CD4-positive, alpha-beta memory T cell (primary cell): ENCODE results near the gene ABHD4. TPM values are rescaled to one million over a fixed set of nuclear protein-coding genes. Genes with fewer than 3 reads are reported as not detected.

ENCODE experiments used
- CTCF ChIA-PET: fragments of 350-600 bp; sonication (Branson Sonifier 250); formaldehyde crosslinking; loops from one replicate; lab custom pipeline; 2021; ENCODE audit warnings: inconsistent platforms; ENCODE audit not compliant: partially characterized antibody; lab: Charles Lee
- POLR2A ChIA-PET: fragments of 350-600 bp; sonication (Branson Sonifier 250); formaldehyde crosslinking; loops from one replicate; lab custom pipeline; 2021; ENCODE audit not compliant: partially characterized antibody; lab: Charles Lee
- DNase-seq, 5 donors: peaks; one replicate each; pipeline versions ENCODE4 v3.0.0 to v3.0.0-alpha.2; 2020 to 2022; ENCODE audit warnings: mixed read lengths in 1 of 5
- H3K27ac ChIP-seq: one replicate; pipeline ENCODE4 v1.7.0; 2013; ENCODE audit warnings: low read depth, low read length
- H3K27me3 ChIP-seq: 2 replicates; pipeline ENCODE4 v1.7.0; 2013; ENCODE audit warnings: mild to moderate bottlenecking, low read length, moderate library complexity; ENCODE audit not compliant: insufficient read depth
- H3K36me3 ChIP-seq: 2 replicates; pipeline ENCODE4 v1.7.0; 2013; ENCODE audit warnings: mild to moderate bottlenecking, low read length, moderate library complexity; ENCODE audit not compliant: insufficient read depth
- H3K4me1 ChIP-seq: 2 replicates; pipeline ENCODE4 v1.7.0; 2013; ENCODE audit warnings: mild to moderate bottlenecking, low read length, moderate library complexity; ENCODE audit not compliant: insufficient read depth
- H3K4me3 ChIP-seq, 2 donors: one replicate each; pipeline ENCODE4 v1.7.0; 2013; ENCODE audit warnings: low read length in 2 of 2, mild to moderate bottlenecking in 1 of 2
- H3K9me3 ChIP-seq, 2 donors: one replicate each; pipeline ENCODE4 v1.7.0; 2013; ENCODE audit warnings: low read length in 2 of 2, control low read depth in 1 of 2; ENCODE audit not compliant: control insufficient read depth in 1 of 2
- H3K27ac Mint-ChIP-seq, 7 donors: one replicate each; pipeline ENCODE4 v1.8.0; 2020 to 2021; ENCODE audit warnings: mixed read lengths in 7 of 7, mild to moderate bottlenecking in 6 of 7, inconsistent platforms in 3 of 7, moderate library complexity in 3 of 7
- H3K27me3 Mint-ChIP-seq, 2 donors: one replicate each; pipeline ENCODE4 v1.8.0; 2020 to 2021; ENCODE audit warnings: mixed read lengths in 2 of 2
- H3K36me3 Mint-ChIP-seq, 2 donors: one replicate each; pipeline ENCODE4 v1.8.0; 2020 to 2021; ENCODE audit warnings: mixed read lengths in 2 of 2, inconsistent platforms in 1 of 2, mild to moderate bottlenecking in 1 of 2
- H3K4me1 Mint-ChIP-seq, 4 donors: one replicate each; pipeline ENCODE4 v1.8.0; 2020 to 2021; ENCODE audit warnings: mixed read lengths in 4 of 4, mild to moderate bottlenecking in 1 of 4
- H3K4me3 Mint-ChIP-seq, 8 donors: one replicate each; pipeline ENCODE4 v1.8.0; 2020 to 2021; ENCODE audit warnings: mixed read lengths in 8 of 8, mild to moderate bottlenecking in 7 of 8, moderate library complexity in 6 of 8, inconsistent platforms in 3 of 8
- H3K9me3 Mint-ChIP-seq, 8 donors: one replicate each; pipeline ENCODE4 v1.8.0; 2020 to 2021; ENCODE audit warnings: mixed read lengths in 8 of 8, mild to moderate bottlenecking in 5 of 8, inconsistent platforms in 3 of 8, moderate library complexity in 1 of 8
- intact Hi-C: fragments of 100-400 bp; cut with micrococcal nuclease; formaldehyde crosslinking; loops from one replicate; pipeline ENCODE4 v1.15.1; 2023
- polyA plus RNA-seq, 2 donors: library from polyadenylated mRNA; unstranded; fragments of 300-500 nt; fragmentation: Illumina TruSeq; gene quantifications; one replicate each; pipeline ENCODE4 v1.2.3, GENCODE V29; 2021
- total RNA-seq, 2 experiments: library from RNA; stranded (reverse); gene quantifications; one replicate each; pipeline ENCODE4 v1.2.3, GENCODE V29; 2021

ABHD4 gene
- total and polyA plus RNA-seq, 4 experiments from 2014 or later: 6.2 to 22.4 (median 15.9) TPM

GRCh38 chr14:22622255-22622654, 24.2 kb downstream of the ABHD4 start:
- Histone ChIP-seq H3K9me3 (no peaks in the 10 kb centered on the region), H3K4me1 (no peaks in the 10 kb centered on the region), H3K4me3 (no peak overlapping the region), H3K27ac (no peak overlapping the region), H3K27me3 (no peaks in the 10 kb centered on the region), H3K36me3 (no peaks in the 10 kb centered on the region)
- Mint-ChIP-seq H3K4me3 (no peak overlapping the region), H3K36me3 (peaks cover 0 to 4% of the 10 kb centered on the region in 2 donors), H3K9me3 (no peaks in the 10 kb centered on the region), H3K27me3 (peaks cover 3 to 8% of the 10 kb centered on the region in 2 donors), H3K27ac (no peak overlapping the region), H3K4me1 (no peaks in the 10 kb centered on the region)
- CTCF ChIA-PET: no interaction called here
- no peak for DNase-seq
- POLR2A ChIA-PET: no interaction called here
- intact Hi-C loops: no loop called here

DNA sequence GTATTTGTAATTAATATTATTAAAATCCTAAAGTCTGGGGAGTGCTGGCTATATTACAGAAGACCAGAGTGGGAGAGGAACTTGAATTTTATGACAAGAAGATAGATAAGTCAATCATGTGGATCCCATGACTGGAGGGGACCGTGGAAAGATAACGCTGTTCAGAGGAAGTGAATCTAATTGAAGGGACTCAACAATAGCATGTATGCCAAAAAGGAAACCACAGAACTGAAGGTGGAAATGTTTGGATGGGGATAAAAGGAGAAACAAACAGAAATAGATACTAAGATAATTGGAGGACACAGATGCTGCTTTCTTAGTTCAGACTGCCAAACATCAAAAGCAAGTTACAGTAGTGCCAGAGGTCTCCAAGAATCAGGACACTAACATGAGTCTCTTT, 24.9 kb downstream of the ABHD4 start:
- intact Hi-C loops: no loop called here
- H3K9me3 ChIP-seq: no peaks in the 10 kb centered on the region
- H3K4me1 Mint-ChIP-seq: no peaks in the 10 kb centered on the region
- POLR2A ChIA-PET: no interaction called here
- no peak overlapping the region for H3K27ac ChIP-seq
- no peaks in the 10 kb centered on the region for H3K36me3 ChIP-seq
- DNase-seq: no peak
- H3K4me1 ChIP-seq: no peaks in the 10 kb centered on the region
- H3K4me3 ChIP-seq: no peak overlapping the region
- peaks cover 3 to 8% of the 10 kb centered on the region in 2 donors for H3K27me3 Mint-ChIP-seq
- H3K27me3 ChIP-seq: no peaks in the 10 kb centered on the region
- no peak overlapping the region for H3K27ac Mint-ChIP-seq
- CTCF ChIA-PET: no interaction called here
- H3K9me3 Mint-ChIP-seq: no peaks in the 10 kb centered on the region
- H3K4me3 Mint-ChIP-seq: no peak overlapping the region
- H3K36me3 Mint-ChIP-seq: peaks cover 0 to 4% of the 10 kb centered on the region in 2 donors

DNA sequence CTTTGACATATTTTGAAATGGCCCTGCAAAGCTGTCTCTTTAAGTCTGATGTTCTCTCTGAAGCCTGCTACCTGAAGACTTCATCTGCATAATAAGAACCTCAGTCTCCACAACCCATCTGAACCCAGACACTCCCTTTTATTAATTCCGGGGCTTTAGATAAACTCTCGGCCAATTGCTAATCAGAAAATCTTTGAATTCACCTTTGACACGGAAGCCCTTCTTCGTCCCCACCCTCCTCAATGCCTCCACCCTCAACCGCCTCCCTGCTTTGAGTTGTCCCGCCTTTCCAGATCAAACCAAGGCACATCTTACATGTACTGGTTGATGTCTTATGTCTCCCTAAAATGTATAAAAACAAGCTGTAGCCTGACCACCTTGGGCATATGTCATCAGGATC, 28.5 kb downstream of the ABHD4 start:
- Mint-ChIP-seq H3K27ac (no peak overlapping the region), H3K27me3 (peaks cover 7 to 8% of the 10 kb centered on the region in 2 donors), H3K36me3 (peaks cover 1 to 6% of the 10 kb centered on the region in 2 donors), H3K4me3 (no peak overlapping the region), H3K9me3 (peaks cover 0 to 21% (median 10%) of the 10 kb centered on the region in 8 donors), H3K4me1 (no peaks in the 10 kb centered on the region)
- no peaks in the 10 kb centered on the region for H3K4me1 ChIP-seq
- H3K36me3 ChIP-seq: no peaks in the 10 kb centered on the region
- no peaks in the 10 kb centered on the region for H3K27me3 ChIP-seq
- H3K4me3 ChIP-seq: no peak overlapping the region
- intact Hi-C loops: no loop called here
- no peak overlapping the region for H3K27ac ChIP-seq
- H3K9me3 ChIP-seq: no peaks in the 10 kb centered on the region
- CTCF ChIA-PET: no interaction called here
- no peak for DNase-seq
- POLR2A ChIA-PET: no interaction called here

GRCh38 chr14:22627506-22628263, 29.6 kb downstream of the ABHD4 start:
- Histone ChIP-seq H3K36me3 (no peaks in the 10 kb centered on the region), H3K4me3 (no peak overlapping the region), H3K9me3 (no peaks in the 10 kb centered on the region), H3K4me1 (no peaks in the 10 kb centered on the region), H3K27ac (no peak overlapping the region), H3K27me3 (no peaks in the 10 kb centered on the region)
- H3K4me1 Mint-ChIP-seq: no peaks in the 10 kb centered on the region
- ChIA-PET CTCF (no interaction called here), POLR2A (no interaction called here)
- peaks cover 7 to 8% of the 10 kb centered on the region in 2 donors for H3K27me3 Mint-ChIP-seq
- H3K9me3 Mint-ChIP-seq: peaks cover 0 to 24% (median 14%) of the 10 kb centered on the region in 8 donors
- no peak overlapping the region for H3K27ac Mint-ChIP-seq
- H3K4me3 Mint-ChIP-seq: no peak overlapping the region
- H3K36me3 Mint-ChIP-seq: peaks cover 1 to 8% of the 10 kb centered on the region in 2 donors
- no peak for DNase-seq
- intact Hi-C loops: no loop called here

GRCh38 chr14:22629361-22629760, 31.3 kb downstream of the ABHD4 start:
- ChIA-PET CTCF (no interaction called here), POLR2A (no interaction called here)
- Mint-ChIP-seq H3K27me3 (peaks cover 6 to 13% of the 10 kb centered on the region in 2 donors), H3K9me3 (peaks cover 0 to 24% (median 14%) of the 10 kb centered on the region in 8 donors), H3K4me3 (no peak overlapping the region), H3K4me1 (no peaks in the 10 kb centered on the region), H3K36me3 (peaks cover 1 to 8% of the 10 kb centered on the region in 2 donors), H3K27ac (no peak overlapping the region)
- intact Hi-C loops: no loop called here
- no peaks in the 10 kb centered on the region for H3K36me3 ChIP-seq
- H3K27ac ChIP-seq: no peak overlapping the region
- no peak overlapping the region for H3K4me3 ChIP-seq
- no peaks in the 10 kb centered on the region for H3K9me3 ChIP-seq
- DNase-seq: no peak
- no peaks in the 10 kb centered on the region for H3K4me1 ChIP-seq
- no peaks in the 10 kb centered on the region for H3K27me3 ChIP-seq

DNA sequence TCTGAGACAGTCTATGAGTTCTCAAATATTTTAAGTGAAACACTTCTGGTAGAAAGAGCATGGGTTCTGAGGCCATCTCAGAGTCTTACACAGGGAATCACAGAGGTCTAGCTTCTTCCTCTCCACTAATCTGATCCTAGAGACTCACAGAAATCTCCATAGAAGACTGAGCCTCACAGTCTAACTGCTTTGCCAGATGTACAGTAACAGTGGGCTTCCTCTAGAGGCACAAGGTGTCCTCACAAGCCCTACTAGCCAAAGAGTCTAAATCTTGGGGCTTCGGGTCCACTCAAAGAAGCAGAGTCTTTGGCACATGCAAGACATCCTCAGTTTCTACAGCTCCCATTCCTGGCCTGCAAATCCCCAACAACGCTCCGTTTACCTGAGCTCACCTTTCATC, 32.0 kb downstream of the ABHD4 start:
- CTCF ChIA-PET: interaction anchor here (1.1 kb wide), 1 partner anchor 12 kb away, joined by 3 read pairs; no protein-coding TSS in a partner anchor
- no peaks in the 10 kb centered on the region for H3K9me3 ChIP-seq

GRCh38 chr14:22630486-22630885, 32.4 kb downstream of the ABHD4 start:
- H3K36me3 ChIP-seq: no peaks in the 10 kb centered on the region
- Mint-ChIP-seq H3K9me3 (peaks cover 0 to 24% (median 14%) of the 10 kb centered on the region in 8 donors), H3K27ac (no peak overlapping the region), H3K4me1 (no peaks in the 10 kb centered on the region), H3K27me3 (peaks cover 6 to 13% of the 10 kb centered on the region in 2 donors), H3K36me3 (peaks cover 1 to 8% of the 10 kb centered on the region in 2 donors), H3K4me3 (no peak overlapping the region)
- no peak overlapping the region for H3K27ac ChIP-seq
- ChIA-PET CTCF (interaction anchor here (1.1 kb wide), 1 partner anchor 12 kb away, joined by 3 read pairs; no protein-coding TSS in a partner anchor), POLR2A (no interaction called here)
- no peak for DNase-seq
- no peaks in the 10 kb centered on the region for H3K9me3 ChIP-seq
- intact Hi-C loops: no loop called here
- H3K27me3 ChIP-seq: no peaks in the 10 kb centered on the region
- no peak overlapping the region for H3K4me3 ChIP-seq
- no peaks in the 10 kb centered on the region for H3K4me1 ChIP-seq

More for the DNA sequence above, 32.0 kb downstream of the ABHD4 start:
- Histone ChIP-seq H3K27me3 (no peaks in the 10 kb centered on the region), H3K36me3 (no peaks in the 10 kb centered on the region), H3K27ac (no peak overlapping the region), H3K4me1 (no peaks in the 10 kb centered on the region), H3K4me3 (no peak overlapping the region)
- H3K4me1 Mint-ChIP-seq: no peaks in the 10 kb centered on the region
- H3K9me3 Mint-ChIP-seq: peaks cover 0 to 24% (median 14%) of the 10 kb centered on the region in 8 donors
- peaks cover 1 to 8% of the 10 kb centered on the region in 2 donors for H3K36me3 Mint-ChIP-seq
- no peak overlapping the region for H3K4me3 Mint-ChIP-seq
- POLR2A ChIA-PET: no interaction called here
- H3K27me3 Mint-ChIP-seq: peaks cover 6 to 13% of the 10 kb centered on the region in 2 donors
- no peak for DNase-seq
- intact Hi-C loops: no loop called here
- H3K27ac Mint-ChIP-seq: no peak overlapping the region
